Ammon's horn (tissue), 1 donor: ENCODE measurements around the gene NT5M.

ENCODE experiments used
- DNase-seq: peaks from one replicate; pipeline ENCODE4 v3.0.0-alpha.2; 2016; ENCODE audit warnings: low spot score

NT5M gene

DNA sequence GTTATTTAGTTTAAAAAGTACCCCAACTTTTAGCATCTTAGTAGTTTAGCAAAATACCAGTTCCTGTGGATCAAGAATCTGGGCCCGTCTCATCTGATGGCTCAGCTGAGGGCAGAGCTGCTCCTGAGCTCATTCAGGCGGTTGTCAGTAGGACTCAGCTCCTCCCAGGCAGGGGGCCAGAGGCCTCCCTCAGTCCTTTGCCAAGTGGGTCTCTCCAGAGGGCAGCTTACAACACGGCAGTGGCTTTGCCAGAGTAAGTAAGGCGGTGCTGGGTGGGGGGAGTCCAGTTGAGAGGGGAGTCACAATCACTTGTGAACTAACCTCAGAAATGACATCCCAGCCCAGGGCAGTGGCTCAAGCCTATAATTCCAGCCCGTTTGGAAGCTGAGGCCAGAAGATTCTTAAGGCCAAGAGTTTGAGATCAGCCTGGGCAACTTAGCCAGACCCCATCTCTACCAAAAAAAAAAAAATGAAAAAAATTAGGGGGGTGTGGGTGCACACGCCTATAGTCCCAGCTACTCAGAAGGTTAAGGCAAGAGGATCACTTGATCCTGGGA is 92.2 kb downstream of the NT5M start:
- no peak for DNase-seq

DNA sequence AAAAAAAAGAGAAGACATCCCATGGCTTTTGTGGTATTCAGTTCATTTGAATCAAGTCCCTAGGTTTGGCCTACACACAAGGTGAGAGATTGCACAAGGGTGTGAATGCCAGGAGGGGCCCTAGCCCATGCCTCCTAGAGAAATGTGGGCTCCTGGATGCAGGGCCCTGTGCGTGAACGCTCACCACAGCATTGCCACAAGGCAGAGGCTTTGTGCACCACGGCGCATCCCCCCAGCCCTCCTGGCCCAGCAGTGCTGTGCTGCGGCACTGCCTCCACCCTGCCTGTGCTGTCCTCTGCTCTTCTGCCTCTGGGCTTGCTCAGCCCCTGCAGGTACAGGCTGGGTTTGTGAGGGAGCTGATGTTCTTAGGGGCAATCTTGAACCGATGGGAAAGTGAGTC is 92.7 kb downstream of the NT5M start:
- no peak for DNase-seq
